ENCODE results near the gene PSMC1.
A peak's percentile ranks its signal among the peaks of the same experiment; 100 is the strongest.

DNA sequence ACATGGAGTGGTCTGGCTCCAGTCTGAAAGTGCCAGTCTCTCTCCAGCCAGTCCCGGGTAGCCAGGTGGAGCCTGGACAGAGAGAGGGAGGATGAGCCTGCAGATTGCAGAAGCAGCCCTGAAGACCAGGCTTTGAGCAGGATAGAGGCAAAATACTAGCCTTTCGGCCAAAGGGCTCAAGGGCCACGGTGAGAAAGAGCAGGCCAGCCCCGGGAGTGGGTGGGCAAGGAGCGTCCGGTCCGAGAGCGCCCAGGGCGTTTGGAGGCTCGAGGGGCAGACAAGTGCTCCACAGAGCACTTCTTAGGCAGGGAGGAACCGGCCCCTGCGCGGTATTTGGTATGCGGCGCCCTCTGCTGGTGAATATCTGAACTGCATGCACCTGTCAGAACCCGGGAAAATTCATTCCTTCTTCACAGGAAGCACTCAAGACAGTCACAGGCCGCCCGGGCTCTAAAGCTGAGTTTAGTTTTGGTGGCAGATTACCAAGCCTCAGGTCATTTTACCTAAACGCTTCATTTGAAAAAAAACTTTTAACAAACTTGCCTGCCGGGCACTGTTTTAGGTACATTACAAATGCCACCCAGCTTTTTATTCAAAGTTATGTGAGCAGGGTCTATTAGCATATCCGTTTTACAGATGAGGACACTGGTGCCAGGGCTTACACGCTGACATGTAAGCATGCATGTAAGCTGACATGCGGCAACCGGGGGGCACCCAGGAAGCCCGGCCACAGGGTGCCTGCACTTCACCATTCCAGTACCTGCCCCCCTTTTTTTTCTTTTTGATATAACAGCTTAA is 21.0 kb upstream of the PSMC1 start:
- TF ChIP-seq, protein P1, sequence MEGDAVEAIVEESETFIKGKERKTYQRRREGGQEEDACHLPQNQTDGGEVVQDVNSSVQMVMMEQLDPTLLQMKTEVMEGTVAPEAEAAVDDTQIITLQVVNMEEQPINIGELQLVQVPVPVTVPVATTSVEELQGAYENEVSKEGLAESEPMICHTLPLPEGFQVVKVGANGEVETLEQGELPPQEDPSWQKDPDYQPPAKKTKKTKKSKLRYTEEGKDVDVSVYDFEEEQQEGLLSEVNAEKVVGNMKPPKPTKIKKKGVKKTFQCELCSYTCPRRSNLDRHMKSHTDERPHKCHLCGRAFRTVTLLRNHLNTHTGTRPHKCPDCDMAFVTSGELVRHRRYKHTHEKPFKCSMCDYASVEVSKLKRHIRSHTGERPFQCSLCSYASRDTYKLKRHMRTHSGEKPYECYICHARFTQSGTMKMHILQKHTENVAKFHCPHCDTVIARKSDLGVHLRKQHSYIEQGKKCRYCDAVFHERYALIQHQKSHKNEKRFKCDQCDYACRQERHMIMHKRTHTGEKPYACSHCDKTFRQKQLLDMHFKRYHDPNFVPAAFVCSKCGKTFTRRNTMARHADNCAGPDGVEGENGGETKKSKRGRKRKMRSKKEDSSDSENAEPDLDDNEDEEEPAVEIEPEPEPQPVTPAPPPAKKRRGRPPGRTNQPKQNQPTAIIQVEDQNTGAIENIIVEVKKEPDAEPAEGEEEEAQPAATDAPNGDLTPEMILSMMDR (IDR thresholded peaks at IDR 0.05): peak; percentile 78 to 87 (median 79)
- TF ChIP-seq POLR2A (IDR thresholded peaks at IDR 0.05; ENCODE audit: low read depth): no peak
- TF ChIP-seq EP300 (IDR thresholded peaks at IDR 0.05): no peak

Measured in esophagus muscularis mucosa (tissue), 4 donors.